Spleen (tissue), 11 donors: ENCODE data around the gene PDE6A. TPM values are rescaled to one million over a fixed set of nuclear protein-coding genes. Genes with fewer than 3 reads are reported as not detected.
"Not testable (repeated sequence)": the region's sequence is repeated elsewhere in the genome, so short reads cannot be mapped to it uniquely, and the experiment has no call there.

ENCODE experiments used
- DNase-seq: peaks from one replicate; pipeline ENCODE4 v3.0.0-alpha.2; 2020
- H3K27ac ChIP-seq, 8 donors: fragments of 200-600 bp; sonication (generic) in 7 of 8; 1 replicate in 4 of 8; 2 replicates in 4 of 8; pipeline versions ENCODE4 v1.5.0 to v1.8.0; 2016 to 2021; ENCODE audit warnings: inconsistent platforms in 4 of 8, mild to moderate bottlenecking in 4 of 8, moderate library complexity in 1 of 8
- H3K27me3 ChIP-seq, 7 donors: fragments of 200-600 bp; sonication (generic) in 6 of 7; replicated peaks in 1 of 7; 1 replicate in 4 of 7; 2 replicates in 3 of 7; pipeline versions ENCODE4 v1.5.0 to v1.8.0; 2016 to 2021; ENCODE audit warnings: inconsistent platforms in 3 of 7, mild to moderate bottlenecking in 1 of 7
- H3K36me3 ChIP-seq, 6 donors: fragments of 200-600 bp; sonication (generic) in 5 of 6; 1 replicate in 4 of 6; 2 replicates in 2 of 6; pipeline versions ENCODE4 v1.5.0 to v1.8.0; 2016 to 2021; ENCODE audit warnings: inconsistent platforms in 2 of 6
- H3K4me1 ChIP-seq, 6 donors: fragments of 200-600 bp; sonication (generic) in 5 of 6; 1 replicate in 3 of 6; 2 replicates in 3 of 6; pipeline versions ENCODE4 v1.5.0 to v1.8.0; 2016 to 2021; ENCODE audit warnings: inconsistent platforms in 3 of 6
- H3K4me3 ChIP-seq, 8 donors: fragments of 200-600 bp; sonication (generic) in 7 of 8; 1 replicate in 4 of 8; 2 replicates in 4 of 8; pipeline versions ENCODE4 v1.5.0 to v1.8.0; 2016 to 2021; ENCODE audit warnings: inconsistent platforms in 4 of 8, mild to moderate bottlenecking in 4 of 8, moderate library complexity in 2 of 8
- H3K9me3 ChIP-seq, 8 donors: fragments of 200-600 bp; sonication (generic) in 7 of 8; 1 replicate in 4 of 8; 2 replicates in 4 of 8; pipeline versions ENCODE4 v1.5.0 to v1.8.0; 2016 to 2021; ENCODE audit warnings: inconsistent platforms in 4 of 8
- POLR2A ChIP-seq, 3 donors: fragments of 450-650 bp; IDR thresholded peaks; one replicate each; pipeline ENCODE4 v1.5.1; 2017; ENCODE audit warnings: antibody characterized with exemption in 3 of 3, mild to moderate bottlenecking in 1 of 3
- POLR2AphosphoS5 ChIP-seq, 3 donors: sonication (generic); formaldehyde crosslinking; IDR thresholded peaks; one replicate each; pipeline ENCODE4 v1.5.1; 2017; ENCODE audit warnings: antibody characterized with exemption in 3 of 3
- WGBS, 5 donors: extraction: QIAGEN DNeasy Blood & Tissue Kit in 3 of 5; methylation state at CpG; one replicate each; pipeline versions ENCODE4 v1.1.5 to v1.1.7; 2013 to 2018; 5-methylcytosine and 5-hydroxymethylcytosine counted together
- intact Hi-C: fragments of 100-400 bp; cut with DNase I; formaldehyde crosslinking; loops from one replicate; pipeline ENCODE4 v1.15.0; 2023; ENCODE audit warnings: low total_unique reads
- polyA plus RNA-seq, 3 donors: library from polyadenylated mRNA; stranded (reverse); fragments of 200-250 nt; gene quantifications; one replicate each; pipeline ENCODE4 v1.2.1, GENCODE V29; 2013
- total RNA-seq, 7 donors: library from RNA; depleted of rRNA in 3 of 7; stranded (reverse); fragments of >200 nt in 3 of 7; fragmentation: NEBNext Ultra II Directional in 4 of 7; extraction: Animal tissue kit (Norgen Biotek cat#: 25700) in 4 of 7; gene quantifications; one replicate each; pipeline versions ENCODE4 v1.1.0 to v1.2.1, GENCODE V29; 2016 to 2021
- TF ChIP-seq, protein P1 (sequence below), 11 experiments: fragments of 200-600 bp in 7 of 11; fragments of 450-650 bp in 4 of 11; sonication (generic) in 4 of 11; IDR thresholded peaks in 8 of 11; conservative IDR thresholded peaks in 3 of 11; 1 replicate in 7 of 11; 2 replicates in 4 of 11; pipeline versions ENCODE4 v1.4.0 to v1.8.0; 2016 to 2021; ENCODE audit warnings: antibody characterized with exemption in 11 of 11, inconsistent platforms in 4 of 11, mild to moderate bottlenecking in 1 of 11
- donor health status: healthy with polysubstance abuse.
- donor health status: DM: no; HTN: no; CAD: no; lungs with moderate emphysema.
- donor health status: DM: no; HTN: no; CAD: no.
- donor health status: Bipolar disorder and iron deficiency.
- donor health status: healthy.
- donor health status: DM: no; HTN: no; CAD: no.
- donor health status: DM: yes; HTN: yes; CAD: no.

Gene PDE6A
- total and polyA plus RNA-seq, 10 donors, result not detected

DNA sequence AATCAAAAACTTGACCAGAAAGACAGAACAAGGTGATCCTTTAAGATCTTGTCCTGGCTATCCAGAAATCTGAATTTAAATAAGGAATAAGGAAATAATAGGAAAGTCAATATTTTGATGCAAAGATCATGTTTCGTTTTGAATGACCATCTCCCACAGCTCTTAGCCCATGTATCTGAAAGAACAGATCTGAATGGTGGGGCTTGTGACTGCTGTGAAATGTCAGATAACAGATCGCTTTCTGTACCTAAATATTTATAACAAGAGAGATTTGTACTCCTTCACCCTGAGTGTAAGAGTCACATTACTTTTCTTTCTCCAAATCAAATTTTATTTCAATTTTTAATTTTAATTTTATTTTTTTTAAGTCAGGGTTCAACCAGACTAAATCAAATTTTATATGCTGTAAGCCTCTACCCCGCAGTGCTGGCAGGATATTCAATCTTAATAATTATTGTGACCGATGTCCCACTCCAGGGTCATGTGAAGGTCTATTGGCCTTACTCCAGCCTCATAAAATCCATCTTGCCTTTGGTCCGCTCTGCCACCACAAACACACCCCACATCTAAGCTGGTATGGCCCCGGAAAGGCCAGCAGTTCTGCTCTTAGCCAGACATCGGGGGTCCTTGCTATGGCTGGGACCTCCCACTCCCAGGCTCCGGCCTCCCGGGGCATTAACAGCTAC lies 9.0 kb upstream of the PDE6A start:
- no peaks in the 10 kb centered on the region for H3K9me3 ChIP-seq
- H3K4me3 ChIP-seq, result no peak overlapping the region
- intact Hi-C loops, result no loop called here
- H3K36me3 ChIP-seq, result no peaks in the 10 kb centered on the region
- TF ChIP-seq, protein P1, sequence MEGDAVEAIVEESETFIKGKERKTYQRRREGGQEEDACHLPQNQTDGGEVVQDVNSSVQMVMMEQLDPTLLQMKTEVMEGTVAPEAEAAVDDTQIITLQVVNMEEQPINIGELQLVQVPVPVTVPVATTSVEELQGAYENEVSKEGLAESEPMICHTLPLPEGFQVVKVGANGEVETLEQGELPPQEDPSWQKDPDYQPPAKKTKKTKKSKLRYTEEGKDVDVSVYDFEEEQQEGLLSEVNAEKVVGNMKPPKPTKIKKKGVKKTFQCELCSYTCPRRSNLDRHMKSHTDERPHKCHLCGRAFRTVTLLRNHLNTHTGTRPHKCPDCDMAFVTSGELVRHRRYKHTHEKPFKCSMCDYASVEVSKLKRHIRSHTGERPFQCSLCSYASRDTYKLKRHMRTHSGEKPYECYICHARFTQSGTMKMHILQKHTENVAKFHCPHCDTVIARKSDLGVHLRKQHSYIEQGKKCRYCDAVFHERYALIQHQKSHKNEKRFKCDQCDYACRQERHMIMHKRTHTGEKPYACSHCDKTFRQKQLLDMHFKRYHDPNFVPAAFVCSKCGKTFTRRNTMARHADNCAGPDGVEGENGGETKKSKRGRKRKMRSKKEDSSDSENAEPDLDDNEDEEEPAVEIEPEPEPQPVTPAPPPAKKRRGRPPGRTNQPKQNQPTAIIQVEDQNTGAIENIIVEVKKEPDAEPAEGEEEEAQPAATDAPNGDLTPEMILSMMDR (IDR thresholded peaks at IDR 0.05 in 8 of 11, conservative IDR thresholded peaks at IDR 0.05 in 3 of 11), result no peak
- TF ChIP-seq POLR2A (IDR thresholded peaks at IDR 0.05) (no peak), POLR2AphosphoS5 (IDR thresholded peaks at IDR 0.05) (no peak)
- peaks cover 0 to 7% (median 0%) of the 10 kb centered on the region in 7 donors for H3K27me3 ChIP-seq
- WGBS, 5 donors, result 86 to 93% (median 89%) methylated on average over 9 of the region's 9 CpGs
- no peak overlapping the region for H3K27ac ChIP-seq
- no peaks in the 10 kb centered on the region for H3K4me1 ChIP-seq
- no peak for DNase-seq

DNA sequence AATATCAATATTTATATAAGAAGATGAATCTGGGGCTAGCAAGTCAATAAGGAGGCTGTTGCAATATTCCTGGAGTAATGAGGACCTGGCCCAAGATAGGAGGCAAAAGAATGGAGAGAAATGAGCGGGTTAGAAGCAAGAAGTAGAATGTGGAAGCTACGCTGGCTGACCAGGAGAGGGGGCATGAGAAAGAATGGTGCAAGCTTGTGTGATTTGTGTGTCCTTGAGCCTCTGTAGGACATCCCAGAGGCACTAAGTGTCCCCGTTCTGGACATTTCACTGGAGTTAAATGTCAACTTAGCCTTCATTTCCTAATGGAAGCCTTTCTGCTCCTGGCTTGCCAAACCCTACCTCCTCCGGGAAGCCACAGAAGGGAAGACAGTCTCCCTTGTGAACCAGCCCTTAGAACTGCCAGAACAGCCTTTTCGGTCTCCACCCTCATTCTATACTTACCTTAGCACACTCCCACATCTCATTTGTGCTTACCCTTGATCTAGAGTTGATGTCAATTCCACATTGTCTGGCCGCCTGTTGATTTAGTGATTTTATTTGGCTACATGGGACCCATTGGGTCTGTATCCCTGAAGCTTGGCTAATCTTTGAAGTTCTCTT lies 6.7 kb upstream of the PDE6A start:
- no peaks in the 10 kb centered on the region for H3K36me3 ChIP-seq
- H3K27ac ChIP-seq, result no peak overlapping the region
- H3K27me3 ChIP-seq, result peaks cover 0 to 7% (median 0%) of the 10 kb centered on the region in 7 donors
- 68 to 84% (median 75%) methylated on average over 6 of the region's 6 CpGs for WGBS, 5 donors
- no peak for DNase-seq
- no peaks in the 10 kb centered on the region for H3K9me3 ChIP-seq
- H3K4me3 ChIP-seq, result no peak overlapping the region
- TF ChIP-seq POLR2AphosphoS5 (IDR thresholded peaks at IDR 0.05) (no peak), POLR2A (IDR thresholded peaks at IDR 0.05) (no peak)
- TF ChIP-seq, protein P1 (IDR thresholded peaks at IDR 0.05 in 8 of 11, conservative IDR thresholded peaks at IDR 0.05 in 3 of 11), result no peak
- H3K4me1 ChIP-seq, result no peaks in the 10 kb centered on the region
- intact Hi-C loops, result no loop called here

DNA sequence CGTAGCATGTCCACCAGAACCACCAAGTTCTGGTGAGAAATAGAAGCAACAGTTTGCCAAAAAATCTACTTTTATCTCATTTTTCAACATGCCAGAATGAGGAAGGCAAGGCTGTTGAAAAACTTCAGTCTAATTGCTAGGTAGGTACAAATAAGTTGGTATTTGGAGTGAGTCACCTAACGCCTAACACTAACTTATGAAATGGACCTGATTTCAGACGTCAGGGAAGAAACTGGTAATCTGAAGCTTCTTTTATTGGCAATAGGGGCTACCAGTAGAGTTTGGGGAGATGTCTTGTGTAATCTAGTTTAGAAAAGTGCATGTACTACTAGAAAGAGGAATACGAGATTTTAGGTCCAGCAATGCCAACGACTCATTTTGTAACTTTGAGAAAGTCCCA lies 4.4 kb upstream of the PDE6A start:
- intact Hi-C loops, result no loop called here
- H3K4me3 ChIP-seq, result no peak overlapping the region
- TF ChIP-seq, protein P1 (IDR thresholded peaks at IDR 0.05 in 8 of 11, conservative IDR thresholded peaks at IDR 0.05 in 3 of 11), result no peak
- TF ChIP-seq POLR2A (IDR thresholded peaks at IDR 0.05), result no peak
- no peak for TF ChIP-seq POLR2AphosphoS5 (IDR thresholded peaks at IDR 0.05)

DNA sequence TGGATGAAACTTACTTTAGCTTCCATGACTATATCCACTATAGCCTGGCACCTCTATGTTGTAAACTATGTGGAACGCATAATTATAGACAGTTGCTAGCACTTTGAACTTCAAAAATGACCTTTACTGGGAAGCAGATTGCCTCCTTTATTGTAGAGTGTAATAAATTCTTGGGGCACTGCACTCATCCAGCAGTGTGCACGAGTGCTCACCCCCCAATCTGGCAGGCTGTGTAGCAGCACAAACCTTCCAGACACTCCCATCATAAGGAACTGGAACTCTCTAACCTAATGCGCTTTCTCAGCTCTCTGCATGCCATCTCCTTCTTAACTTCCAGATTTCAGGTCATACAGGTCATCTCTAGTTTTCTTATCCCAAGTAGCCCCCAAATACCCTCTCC lies 1.5 kb upstream of the PDE6A start:
- TF ChIP-seq POLR2A (IDR thresholded peaks at IDR 0.05), result no peak
- Histone ChIP-seq H3K9me3 (no peaks in the 10 kb centered on the region), H3K4me3 (no peak overlapping the region), H3K4me1 (no peaks in the 10 kb centered on the region), H3K27me3 (peaks cover 0 to 7% (median 0%) of the 10 kb centered on the region in 7 donors), H3K36me3 (no peaks in the 10 kb centered on the region), H3K27ac (no peak overlapping the region)
- WGBS, 5 donors, result 85 to 91% (median 88%) methylated on average over 3 of the region's 3 CpGs
- intact Hi-C loops, result no loop called here
- DNase-seq, result no peak

More for the DNA sequence above, 4.4 kb upstream of the PDE6A start:
- H3K27ac ChIP-seq, result no peak overlapping the region
- H3K27me3 ChIP-seq, result peaks cover 0 to 7% (median 0%) of the 10 kb centered on the region in 7 donors
- no peaks in the 10 kb centered on the region for H3K4me1 ChIP-seq
- 67 to 89% (median 80%) methylated on average over 5 of the region's 5 CpGs for WGBS, 5 donors
- no peaks in the 10 kb centered on the region for H3K36me3 ChIP-seq
- DNase-seq, result no peak
- no peaks in the 10 kb centered on the region for H3K9me3 ChIP-seq

DNA sequence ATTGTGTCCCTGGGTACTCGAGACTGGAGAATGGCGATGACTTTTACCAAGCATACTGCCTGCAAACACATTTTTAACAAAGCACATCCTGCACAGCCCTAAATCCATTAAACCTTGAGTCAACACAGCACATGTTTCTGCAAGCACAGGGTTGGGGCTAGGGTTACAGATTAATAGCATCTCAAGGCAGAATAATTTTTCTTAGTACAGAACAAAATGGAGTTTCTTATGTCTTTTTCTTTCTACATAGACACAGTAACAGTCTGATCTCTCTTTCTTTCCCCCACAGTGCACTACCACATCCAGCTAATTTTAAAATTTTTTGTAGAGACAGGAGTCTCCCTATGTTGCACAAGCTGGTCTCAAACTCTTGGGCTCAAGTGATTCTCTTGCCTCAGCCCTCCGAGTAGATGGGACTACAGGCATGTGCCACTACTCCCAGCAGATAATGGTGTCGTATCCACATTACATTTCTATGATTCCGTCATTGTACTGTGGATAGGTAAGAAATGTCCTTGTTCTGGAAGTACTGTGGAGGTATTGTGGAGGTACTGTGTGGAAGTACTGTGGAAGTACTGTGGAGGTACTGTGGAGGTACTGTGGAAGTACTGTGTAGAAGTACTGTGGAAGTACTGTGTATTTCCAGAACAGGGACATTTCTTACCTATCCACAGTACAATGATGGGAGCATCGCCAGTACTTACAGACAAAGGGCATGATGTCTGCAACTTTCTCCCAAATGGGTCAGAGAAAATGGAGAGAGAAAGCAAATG lies 1.2 kb downstream of the PDE6A start:
- H3K27ac ChIP-seq, H3K4me3 ChIP-seq, H3K9me3 ChIP-seq, intact Hi-C loops, DNase-seq, H3K27me3 ChIP-seq, H3K36me3 ChIP-seq: not testable (repeated sequence)
- H3K4me1 ChIP-seq, result peaks cover 0 to 22% (median 0%) of the 10 kb centered on the region in 6 donors
- WGBS, 5 donors, result 93 to 96% (median 94%) methylated on average over 6 of the region's 6 CpGs

DNA sequence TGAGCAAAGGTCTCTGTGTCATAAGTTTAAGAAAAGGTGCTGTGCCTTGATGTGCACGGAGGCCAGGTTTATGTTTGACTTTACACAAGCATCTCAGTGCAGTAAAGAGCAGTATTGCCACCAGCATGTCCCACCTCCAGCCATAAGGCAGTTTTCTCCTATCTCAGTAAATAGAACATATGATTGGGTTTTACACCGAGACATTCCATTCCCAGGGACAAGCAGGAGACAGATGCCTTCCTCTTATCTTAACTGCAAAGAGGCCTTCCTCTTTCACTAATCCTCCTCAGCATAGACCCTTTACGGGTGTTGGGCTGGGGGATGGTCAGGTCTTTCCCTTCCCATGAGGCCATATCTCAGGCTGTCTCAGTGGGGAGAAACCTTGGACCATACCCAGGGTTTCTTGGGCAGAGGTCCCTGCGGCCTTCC lies 1.8 kb downstream of the PDE6A start:
- peaks cover 0 to 28% (median 2%) of the 10 kb centered on the region in 6 donors for H3K4me1 ChIP-seq
- intact Hi-C loops, H3K36me3 ChIP-seq, H3K27ac ChIP-seq, DNase-seq, H3K4me3 ChIP-seq, H3K9me3 ChIP-seq, H3K27me3 ChIP-seq: not testable (repeated sequence)
- 66 to 77% (median 73%) methylated on average over 4 of the region's 4 CpGs for WGBS, 5 donors
